HEK293 (cell line): ENCODE data around the gene MTPN.

Experiments
- CTCF ChIA-PET: fragments of 350-600 bp; formaldehyde crosslinking; extraction: SDS; loops from one replicate; lab custom pipeline; 2021; ENCODE audit warnings: antibody characterized with exemption; lab: Yijun Ruan, JAX
- POLR2A ChIA-PET: fragments of 300-600 bp; formaldehyde crosslinking; extraction: SDS; loops from one replicate; lab custom pipeline; 2020; ENCODE audit warnings: antibody characterized with exemption, inconsistent platforms; lab: Yijun Ruan, JAX
- H3K27ac ChIP-seq: fragments of 200-500 bp; sonication (Bioruptor generic); 2 replicates; pipeline ENCODE4 v1.5.1; 2014; ENCODE audit warnings: low read depth, low read length, control low read depth, inconsistent platforms; ENCODE audit errors: extremely low read depth
- H3K36me3 ChIP-seq, 2 experiments: fragments of 200-500 bp in 1 of 2; sonication (Bioruptor generic) in 1 of 2; 1 replicate in 1 of 2; 2 replicates in 1 of 2; pipeline ENCODE4 v1.5.1; 2014 to 2017; ENCODE audit warnings: inconsistent platforms in 2 of 2, low read length in 2 of 2; ENCODE audit not compliant: control insufficient read depth in 2 of 2, insufficient read depth in 1 of 2
- H3K4me1 ChIP-seq: fragments of 200-500 bp; sonication (Bioruptor generic); 2 replicates; pipeline ENCODE4 v1.5.1; 2014; ENCODE audit warnings: mild to moderate bottlenecking, low read length, inconsistent platforms; ENCODE audit not compliant: control insufficient read depth, insufficient read depth
- H3K4me3 ChIP-seq: 2 replicates; pipeline ENCODE4 v1.5.1; 2011; ENCODE audit warnings: low read depth, mild to moderate bottlenecking, control low read depth, low read length, moderate library complexity
- H3K9me3 ChIP-seq: fragments of 200-500 bp; sonication (Bioruptor generic); 2 replicates; pipeline ENCODE4 v1.5.1; 2014; ENCODE audit warnings: low read depth, low read length, inconsistent platforms; ENCODE audit not compliant: control insufficient read depth, insufficient read depth
- EGR2 ChIP-seq: fragments of 450-650 bp; formaldehyde crosslinking; IDR thresholded peaks from 2 replicates; pipeline ENCODE4 v1.5.1; 2016; ENCODE audit warnings: low read depth, missing biosample characterization, missing genetic modification characterization
- HOXC10 ChIP-seq: sonication (generic); formaldehyde crosslinking; IDR thresholded peaks from 2 replicates; pipeline ENCODE4 v1.8.1; 2023; ENCODE audit warnings: mild to moderate bottlenecking, missing genetic modification reagents
- ZBTB48 ChIP-seq: fragments of 450-650 bp; formaldehyde crosslinking; IDR thresholded peaks from 2 replicates; pipeline ENCODE4 v1.5.1; 2016; ENCODE audit warnings: missing biosample characterization, missing genetic modification characterization
- ZFHX2 ChIP-seq: fragments of 450-650 bp; formaldehyde crosslinking; conservative IDR thresholded peaks from 2 replicates; pipeline ENCODE4 v1.5.1; 2016; ENCODE audit warnings: missing biosample characterization, missing genetic modification characterization
- ZNF155 ChIP-seq: fragments of 450-650 bp; formaldehyde crosslinking; IDR thresholded peaks from 2 replicates; pipeline ENCODE4 v1.5.1; 2016; ENCODE audit warnings: missing biosample characterization, missing genetic modification characterization
- ZNF157 ChIP-seq: fragments of 450-650 bp; formaldehyde crosslinking; IDR thresholded peaks from 2 replicates; pipeline ENCODE4 v1.5.1; 2016; ENCODE audit warnings: missing biosample characterization, missing genetic modification characterization
- ZNF394 ChIP-seq: fragments of 450-650 bp; formaldehyde crosslinking; IDR thresholded peaks from 2 replicates; pipeline ENCODE4 v1.5.1; 2016; ENCODE audit warnings: missing biosample characterization, missing genetic modification characterization, mild to moderate bottlenecking, moderate library complexity, borderline replicate concordance
- ZNF416 ChIP-seq: fragments of 450-650 bp; formaldehyde crosslinking; IDR thresholded peaks from 2 replicates; pipeline ENCODE4 v1.5.1; 2016; ENCODE audit warnings: missing biosample characterization, missing genetic modification characterization
- ZNF561 ChIP-seq: fragments of 450-650 bp; IDR thresholded peaks from 2 replicates; pipeline ENCODE4 v1.5.1; 2018; ENCODE audit warnings: missing biosample characterization, missing genetic modification characterization, borderline replicate concordance
- ZNF623 ChIP-seq: fragments of 450-650 bp; formaldehyde crosslinking; IDR thresholded peaks from 2 replicates; pipeline ENCODE4 v1.5.1; 2016; ENCODE audit warnings: missing biosample characterization, missing genetic modification characterization
- ZNF830 ChIP-seq: fragments of 450-650 bp; IDR thresholded peaks from 2 replicates; pipeline ENCODE4 v1.5.0; 2018; ENCODE audit warnings: missing biosample characterization, missing genetic modification characterization, low read depth, mild to moderate bottlenecking, moderate library complexity
- TF ChIP-seq, protein P1 (sequence below): fragments of 450-650 bp; formaldehyde crosslinking; IDR thresholded peaks from 2 replicates; pipeline ENCODE4 v1.5.1; 2017; ENCODE audit warnings: missing biosample characterization, mild to moderate bottlenecking, missing genetic modification characterization, moderate library complexity
- TF ChIP-seq, protein P2 (sequence below): fragments of 450-650 bp; formaldehyde crosslinking; IDR thresholded peaks from 2 replicates; pipeline ENCODE4 v1.5.1; 2016; ENCODE audit warnings: missing biosample characterization, missing genetic modification characterization
- TF ChIP-seq, protein P3 (sequence below): fragments of 450-650 bp; formaldehyde crosslinking; IDR thresholded peaks from 2 replicates; pipeline ENCODE4 v1.5.1; 2017; ENCODE audit warnings: missing biosample characterization, missing genetic modification characterization

The MTPN gene

DNA sequence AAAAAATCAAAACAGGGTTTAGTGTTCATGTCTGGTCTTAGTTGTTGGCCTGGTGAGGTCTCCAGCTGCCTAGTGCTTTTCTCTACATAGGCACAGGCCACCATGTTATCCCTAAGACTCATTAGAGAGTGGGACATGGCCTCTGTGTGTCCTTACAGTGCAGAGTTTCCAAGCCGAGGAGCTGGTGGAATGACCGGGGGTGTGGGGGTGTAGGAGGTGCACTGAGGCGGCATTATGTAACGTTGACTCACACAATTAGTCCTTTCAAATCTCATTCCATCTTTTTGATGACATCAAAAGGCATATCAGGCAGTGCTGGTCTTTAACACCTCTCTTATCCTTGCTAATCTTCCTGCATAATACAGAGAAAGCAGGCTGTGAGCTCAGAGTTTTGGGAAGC lies 71.3 kb downstream of the MTPN start:
- CTCF ChIA-PET = interaction anchor here (1.0 to 1.4 kb wide), 2 partner anchors 105 to 195 kb away, joined by 3 read pairs; no protein-coding TSS in a partner anchor
- Histone ChIP-seq H3K27ac (no peak overlapping the region), H3K4me1 (no peaks in the 10 kb centered on the region), H3K4me3 (no peak overlapping the region), H3K9me3 (no peaks in the 10 kb centered on the region), H3K36me3 (no peaks in the 10 kb centered on the region)
- TF ChIP-seq ZNF561 (tag by site-specific recombination) (no peak), ZFHX2 (tag by site-specific recombination) (peak; percentile 63), EGR2 (peak; percentile 58; the same call in 1 of the 2 replicates), ZBTB48 (tag by site-specific recombination) (no peak)
- TF ChIP-seq, protein P1, sequence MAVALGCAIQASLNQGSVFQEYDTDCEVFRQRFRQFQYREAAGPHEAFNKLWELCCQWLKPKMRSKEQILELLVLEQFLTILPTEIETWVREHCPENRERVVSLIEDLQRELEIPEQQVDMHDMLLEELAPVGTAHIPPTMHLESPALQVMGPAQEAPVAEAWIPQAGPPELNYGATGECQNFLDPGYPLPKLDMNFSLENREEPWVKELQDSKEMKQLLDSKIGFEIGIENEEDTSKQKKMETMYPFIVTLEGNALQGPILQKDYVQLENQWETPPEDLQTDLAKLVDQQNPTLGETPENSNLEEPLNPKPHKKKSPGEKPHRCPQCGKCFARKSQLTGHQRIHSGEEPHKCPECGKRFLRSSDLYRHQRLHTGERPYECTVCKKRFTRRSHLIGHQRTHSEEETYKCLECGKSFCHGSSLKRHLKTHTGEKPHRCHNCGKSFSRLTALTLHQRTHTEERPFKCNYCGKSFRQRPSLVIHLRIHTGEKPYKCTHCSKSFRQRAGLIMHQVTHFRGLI (tag by site-specific recombination) = no peak
- TF ChIP-seq, protein P2, sequence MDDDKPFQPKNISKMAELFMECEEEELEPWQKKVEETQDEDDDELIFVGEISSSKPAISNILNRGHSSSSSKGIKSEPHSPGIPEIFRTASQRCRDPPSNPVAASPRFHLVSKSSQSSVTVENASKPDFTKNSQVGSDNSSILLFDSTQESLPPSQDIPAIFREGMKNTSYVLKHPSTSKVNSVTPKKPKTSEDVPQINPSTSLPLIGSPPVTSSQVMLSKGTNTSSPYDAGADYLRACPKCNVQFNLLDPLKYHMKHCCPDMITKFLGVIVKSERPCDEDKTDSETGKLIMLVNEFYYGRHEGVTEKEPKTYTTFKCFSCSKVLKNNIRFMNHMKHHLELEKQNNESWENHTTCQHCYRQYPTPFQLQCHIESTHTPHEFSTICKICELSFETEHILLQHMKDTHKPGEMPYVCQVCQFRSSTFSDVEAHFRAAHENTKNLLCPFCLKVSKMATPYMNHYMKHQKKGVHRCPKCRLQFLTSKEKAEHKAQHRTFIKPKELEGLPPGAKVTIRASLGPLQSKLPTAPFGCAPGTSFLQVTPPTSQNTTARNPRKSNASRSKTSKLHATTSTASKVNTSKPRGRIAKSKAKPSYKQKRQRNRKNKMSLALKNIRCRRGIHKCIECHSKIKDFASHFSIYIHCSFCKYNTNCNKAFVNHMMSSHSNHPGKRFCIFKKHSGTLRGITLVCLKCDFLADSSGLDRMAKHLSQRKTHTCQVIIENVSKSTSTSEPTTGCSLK = no peak
- POLR2A ChIA-PET = no interaction called here

DNA sequence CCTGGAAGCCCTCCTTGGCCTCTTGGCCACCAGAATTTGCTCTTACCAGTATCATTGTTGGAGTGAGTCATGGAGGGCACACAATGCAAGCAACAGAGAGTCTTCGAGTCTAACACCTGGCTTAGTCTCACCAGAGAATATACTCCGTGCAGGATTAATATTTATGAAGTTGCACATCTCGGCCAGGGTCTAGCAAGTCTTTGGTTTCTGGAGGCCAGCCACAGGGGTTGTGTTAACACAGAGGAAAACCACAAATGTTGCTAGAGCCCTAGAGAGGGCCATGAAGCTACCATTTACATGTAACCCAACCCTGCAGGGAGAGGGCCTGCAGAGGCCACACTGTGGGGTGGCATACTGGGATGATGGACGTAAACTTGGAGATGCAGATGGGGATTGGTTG lies 71.8 kb downstream of the MTPN start:
- no peak for TF ChIP-seq ZNF155
- TF ChIP-seq, all 188 proteins: peak for 0
- H3K4me3 ChIP-seq = no peak overlapping the region
- no peaks in the 10 kb centered on the region for H3K9me3 ChIP-seq
- POLR2A ChIA-PET = no interaction called here
- H3K27ac ChIP-seq = no peak overlapping the region
- H3K36me3 ChIP-seq = no peaks in the 10 kb centered on the region
- no peaks in the 10 kb centered on the region for H3K4me1 ChIP-seq
- CTCF ChIA-PET = interaction anchor here (1.0 kb wide), 1 partner anchor 105 kb away, joined by 3 read pairs; no protein-coding TSS in a partner anchor

DNA sequence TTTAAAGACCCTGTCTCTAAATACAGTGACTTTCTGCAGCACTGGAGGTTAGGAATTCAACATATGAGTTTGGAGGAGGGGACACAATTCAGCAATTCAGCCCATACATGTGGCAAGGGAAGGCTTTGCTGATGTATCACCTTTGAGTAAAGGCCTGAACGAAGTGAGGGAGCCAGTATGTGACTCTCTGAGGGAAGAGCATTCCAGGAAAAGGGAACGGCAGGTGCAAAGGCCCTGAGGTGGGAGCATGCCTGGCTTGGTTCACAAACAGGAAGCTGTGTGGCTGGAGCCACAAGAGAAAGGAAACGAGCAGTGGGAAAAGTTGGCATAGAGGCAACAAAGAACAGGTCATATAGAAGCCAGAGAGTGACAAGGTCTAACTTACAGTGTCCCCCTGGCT lies 72.9 kb downstream of the MTPN start:
- no peak for TF ChIP-seq ZNF416 (tag by site-specific recombination)
- TF ChIP-seq, protein P3, sequence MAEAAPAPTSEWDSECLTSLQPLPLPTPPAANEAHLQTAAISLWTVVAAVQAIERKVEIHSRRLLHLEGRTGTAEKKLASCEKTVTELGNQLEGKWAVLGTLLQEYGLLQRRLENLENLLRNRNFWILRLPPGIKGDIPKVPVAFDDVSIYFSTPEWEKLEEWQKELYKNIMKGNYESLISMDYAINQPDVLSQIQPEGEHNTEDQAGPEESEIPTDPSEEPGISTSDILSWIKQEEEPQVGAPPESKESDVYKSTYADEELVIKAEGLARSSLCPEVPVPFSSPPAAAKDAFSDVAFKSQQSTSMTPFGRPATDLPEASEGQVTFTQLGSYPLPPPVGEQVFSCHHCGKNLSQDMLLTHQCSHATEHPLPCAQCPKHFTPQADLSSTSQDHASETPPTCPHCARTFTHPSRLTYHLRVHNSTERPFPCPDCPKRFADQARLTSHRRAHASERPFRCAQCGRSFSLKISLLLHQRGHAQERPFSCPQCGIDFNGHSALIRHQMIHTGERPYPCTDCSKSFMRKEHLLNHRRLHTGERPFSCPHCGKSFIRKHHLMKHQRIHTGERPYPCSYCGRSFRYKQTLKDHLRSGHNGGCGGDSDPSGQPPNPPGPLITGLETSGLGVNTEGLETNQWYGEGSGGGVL (tag by site-specific recombination) = no peak
- no peak for TF ChIP-seq ZNF830
- TF ChIP-seq ZNF394 = no peak
- no peak for TF ChIP-seq ZNF157
- TF ChIP-seq HOXC10 (CRISPR knock-in tag) = no peak
- TF ChIP-seq ZNF623 (tag by site-specific recombination) = peak; percentile 71
- no peak overlapping the region for H3K4me3 ChIP-seq
- no peaks in the 10 kb centered on the region for H3K36me3 ChIP-seq
- H3K9me3 ChIP-seq = no peaks in the 10 kb centered on the region
- ChIA-PET POLR2A (no interaction called here), CTCF (no interaction called here)
- no peaks in the 10 kb centered on the region for H3K4me1 ChIP-seq
- H3K27ac ChIP-seq = no peak overlapping the region
